Stimulated activated naive CD8-positive, alpha-beta T cell treated with anti-CD3 and anti-CD28 coated beads, Interleukin-15, Interleukin-2, amounts not matched to agents 100 ng/mL and 50 ng/mL, for 24 hours (primary cell): ENCODE data around the gene ARNT2.

Experiments used
- H3K27ac Mint-ChIP-seq: one replicate; pipeline ENCODE4 v1.8.0; 2021; ENCODE audit warnings: mild to moderate bottlenecking, mixed read lengths
- H3K27me3 Mint-ChIP-seq: one replicate; pipeline ENCODE4 v1.8.0; 2021; ENCODE audit warnings: mixed read lengths
- H3K36me3 Mint-ChIP-seq: one replicate; pipeline ENCODE4 v1.8.0; 2021; ENCODE audit warnings: low read depth, mixed read lengths
- H3K4me1 Mint-ChIP-seq: one replicate; pipeline ENCODE4 v1.8.0; 2021; ENCODE audit warnings: low read depth, mixed read lengths
- H3K4me3 Mint-ChIP-seq: one replicate; pipeline ENCODE4 v1.8.0; 2021; ENCODE audit warnings: mild to moderate bottlenecking, mixed read lengths
- H3K9me3 Mint-ChIP-seq: one replicate; pipeline ENCODE4 v1.8.0; 2021; ENCODE audit warnings: mixed read lengths

ARNT2 gene

DNA sequence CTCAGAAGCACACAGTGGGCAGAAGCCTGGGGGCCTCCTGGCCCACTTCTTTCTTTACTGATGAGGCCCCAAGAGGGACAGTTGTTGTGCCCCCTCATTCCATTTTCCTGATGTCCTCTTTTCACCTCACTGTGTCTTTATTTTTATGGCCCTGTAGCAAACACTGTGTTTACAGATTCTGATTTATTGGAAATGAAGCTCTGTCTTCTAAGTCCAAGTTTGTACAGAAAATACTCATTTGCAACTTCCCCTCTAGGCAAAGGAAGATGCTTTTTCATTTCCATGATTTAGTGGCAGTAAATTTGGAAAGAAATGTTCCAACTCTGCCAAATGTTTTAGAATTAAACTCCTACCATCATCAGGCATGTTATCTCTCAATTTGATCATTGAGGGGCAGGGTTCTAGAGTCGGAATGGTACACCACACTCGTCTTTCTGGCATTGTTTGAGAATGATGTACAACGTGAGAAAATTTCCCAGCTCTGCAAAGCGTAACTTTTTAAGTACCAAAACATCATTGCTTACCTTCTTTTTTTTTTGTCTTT lies 129.7 kb downstream of the ARNT2 start:
- Mint-ChIP-seq H3K4me3 (no peak overlapping the region), H3K36me3 (no peaks in the 10 kb centered on the region), H3K9me3 (no peaks in the 10 kb centered on the region), H3K27me3 (peaks cover 23% of the 10 kb centered on the region), H3K27ac (no peak overlapping the region), H3K4me1 (no peaks in the 10 kb centered on the region)

DNA sequence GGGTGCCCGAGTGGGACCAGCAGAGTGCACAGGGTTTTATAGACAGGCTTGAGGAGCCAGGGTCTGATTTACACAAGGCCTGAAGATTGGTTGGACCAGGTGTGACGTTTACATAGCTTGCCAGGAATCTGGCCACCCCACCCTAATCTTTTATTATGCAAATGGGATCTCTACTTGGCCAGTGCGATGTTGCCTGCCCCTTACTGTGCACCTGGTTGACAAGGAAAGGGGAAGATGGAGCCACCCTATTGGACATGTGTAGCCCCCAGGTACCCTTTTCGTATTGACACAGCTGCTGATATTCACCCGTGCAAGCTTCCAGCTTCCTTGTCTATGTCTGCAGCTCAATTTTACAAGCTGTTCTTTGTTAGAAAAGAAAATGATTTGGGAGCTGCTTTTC lies 132.0 kb downstream of the ARNT2 start:
- no peak overlapping the region for H3K27ac Mint-ChIP-seq
- no peaks in the 10 kb centered on the region for H3K9me3 Mint-ChIP-seq
- H3K27me3 Mint-ChIP-seq, result peaks cover 14% of the 10 kb centered on the region
- H3K36me3 Mint-ChIP-seq, result no peaks in the 10 kb centered on the region
- no peak overlapping the region for H3K4me3 Mint-ChIP-seq
- no peaks in the 10 kb centered on the region for H3K4me1 Mint-ChIP-seq

DNA sequence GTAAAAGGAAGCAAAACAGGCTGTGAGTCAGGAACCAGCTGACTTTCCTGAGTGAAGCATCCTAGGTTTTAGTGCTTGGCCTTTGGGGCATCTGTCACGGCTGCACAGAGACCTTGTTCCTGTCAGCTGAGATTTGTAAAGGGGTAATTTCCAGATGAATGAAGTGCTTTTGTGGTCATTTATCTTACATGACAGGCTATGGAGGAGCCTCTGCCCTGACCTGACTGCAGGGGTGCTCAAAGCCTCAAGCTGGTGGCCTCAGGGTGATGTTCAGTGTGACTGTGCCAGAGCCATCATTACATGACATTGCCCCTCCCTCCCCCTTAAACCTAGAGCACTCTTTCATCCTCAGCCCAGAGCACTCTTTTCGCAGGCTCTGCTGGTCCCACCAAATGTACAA lies 132.5 kb downstream of the ARNT2 start:
- Mint-ChIP-seq H3K27ac (no peak overlapping the region), H3K9me3 (no peaks in the 10 kb centered on the region), H3K4me1 (no peaks in the 10 kb centered on the region), H3K27me3 (peaks cover 14% of the 10 kb centered on the region), H3K36me3 (no peaks in the 10 kb centered on the region), H3K4me3 (no peak overlapping the region)

- no peak overlapping the region for H3K27ac Mint-ChIP-seq
- no peaks in the 10 kb centered on the region for H3K36me3 Mint-ChIP-seq
- peaks cover 21% of the 10 kb centered on the region for H3K27me3 Mint-ChIP-seq
- H3K4me1 Mint-ChIP-seq, result no peaks in the 10 kb centered on the region
- no peaks in the 10 kb centered on the region for H3K9me3 Mint-ChIP-seq
- no peak overlapping the region for H3K4me3 Mint-ChIP-seq
Measured at GRCh38 chr15:80545078-80545477, 140.9 kb downstream of the ARNT2 start.

GRCh38 chr15:80547264-80547663 lies 143.1 kb downstream of the ARNT2 start:
- H3K27me3 Mint-ChIP-seq, result peaks cover 28% of the 10 kb centered on the region
- H3K9me3 Mint-ChIP-seq, result no peaks in the 10 kb centered on the region
- H3K4me1 Mint-ChIP-seq, result no peaks in the 10 kb centered on the region
- no peaks in the 10 kb centered on the region for H3K36me3 Mint-ChIP-seq
- H3K4me3 Mint-ChIP-seq, result no peak overlapping the region
- H3K27ac Mint-ChIP-seq, result no peak overlapping the region

GRCh38 chr15:80549191-80549590 lies 145.0 kb downstream of the ARNT2 start:
- Mint-ChIP-seq H3K4me3 (no peak overlapping the region), H3K36me3 (no peaks in the 10 kb centered on the region), H3K27me3 (peaks cover 29% of the 10 kb centered on the region), H3K4me1 (no peaks in the 10 kb centered on the region), H3K27ac (no peak overlapping the region), H3K9me3 (no peaks in the 10 kb centered on the region)

GRCh38 chr15:80549654-80550053 lies 145.5 kb downstream of the ARNT2 start:
- no peak overlapping the region for H3K27ac Mint-ChIP-seq

GRCh38 chr15:80550219-80550907 lies 146.2 kb downstream of the ARNT2 start:
- no peaks in the 10 kb centered on the region for H3K4me1 Mint-ChIP-seq
- no peaks in the 10 kb centered on the region for H3K9me3 Mint-ChIP-seq
- peaks cover 31% of the 10 kb centered on the region for H3K27me3 Mint-ChIP-seq
- H3K4me3 Mint-ChIP-seq, result no peak overlapping the region
- no peak overlapping the region for H3K27ac Mint-ChIP-seq
- no peaks in the 10 kb centered on the region for H3K36me3 Mint-ChIP-seq

More at GRCh38 chr15:80549654-80550053, 145.5 kb downstream of the ARNT2 start:
- Mint-ChIP-seq H3K4me3 (no peak overlapping the region), H3K4me1 (no peaks in the 10 kb centered on the region), H3K9me3 (no peaks in the 10 kb centered on the region), H3K36me3 (no peaks in the 10 kb centered on the region), H3K27me3 (peaks cover 25% of the 10 kb centered on the region)

- Mint-ChIP-seq H3K9me3 (no peaks in the 10 kb centered on the region), H3K4me3 (no peak overlapping the region), H3K4me1 (no peaks in the 10 kb centered on the region), H3K27me3 (peaks cover 32% of the 10 kb centered on the region), H3K27ac (no peak overlapping the region), H3K36me3 (no peaks in the 10 kb centered on the region)
Measured at GRCh38 chr15:80550908-80551260, 146.7 kb downstream of the ARNT2 start.

DNA sequence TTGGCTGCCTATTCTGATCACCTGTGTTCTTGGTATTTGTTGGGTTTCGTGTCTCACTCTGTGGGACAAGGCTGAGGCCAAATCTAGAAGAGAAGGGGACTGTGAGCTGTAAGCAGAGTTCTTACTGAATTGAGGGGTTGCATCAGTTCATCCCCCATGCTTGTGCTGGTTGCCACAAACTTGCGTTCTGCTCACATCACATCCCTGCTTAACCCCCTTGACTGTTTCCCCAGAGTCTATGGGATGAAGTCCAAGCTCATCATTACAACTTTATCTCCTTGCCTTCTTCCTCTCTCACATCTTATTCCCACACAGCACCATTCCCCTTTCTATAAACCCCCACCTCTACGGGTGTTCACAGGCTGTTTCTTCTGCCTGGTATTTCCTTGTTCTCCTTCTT lies 147.2 kb downstream of the ARNT2 start:
- H3K27ac Mint-ChIP-seq, result no peak overlapping the region
- H3K9me3 Mint-ChIP-seq, result no peaks in the 10 kb centered on the region
- H3K27me3 Mint-ChIP-seq, result peaks cover 29% of the 10 kb centered on the region
- H3K4me3 Mint-ChIP-seq, result no peak overlapping the region
- H3K4me1 Mint-ChIP-seq, result no peaks in the 10 kb centered on the region
- H3K36me3 Mint-ChIP-seq, result no peaks in the 10 kb centered on the region

- no peak overlapping the region for H3K4me3 Mint-ChIP-seq
- H3K27me3 Mint-ChIP-seq, result peaks cover 28% of the 10 kb centered on the region
- H3K4me1 Mint-ChIP-seq, result no peaks in the 10 kb centered on the region
- H3K9me3 Mint-ChIP-seq, result no peaks in the 10 kb centered on the region
- no peak overlapping the region for H3K27ac Mint-ChIP-seq
- no peaks in the 10 kb centered on the region for H3K36me3 Mint-ChIP-seq
Measured at GRCh38 chr15:80554560-80554959, 150.4 kb downstream of the ARNT2 start.

GRCh38 chr15:80556694-80557367 lies 152.6 kb downstream of the ARNT2 start:
- Mint-ChIP-seq H3K36me3 (no peaks in the 10 kb centered on the region), H3K27ac (no peak overlapping the region), H3K9me3 (no peaks in the 10 kb centered on the region), H3K27me3 (peaks cover 22% of the 10 kb centered on the region), H3K4me3 (no peak overlapping the region), H3K4me1 (no peaks in the 10 kb centered on the region)

DNA sequence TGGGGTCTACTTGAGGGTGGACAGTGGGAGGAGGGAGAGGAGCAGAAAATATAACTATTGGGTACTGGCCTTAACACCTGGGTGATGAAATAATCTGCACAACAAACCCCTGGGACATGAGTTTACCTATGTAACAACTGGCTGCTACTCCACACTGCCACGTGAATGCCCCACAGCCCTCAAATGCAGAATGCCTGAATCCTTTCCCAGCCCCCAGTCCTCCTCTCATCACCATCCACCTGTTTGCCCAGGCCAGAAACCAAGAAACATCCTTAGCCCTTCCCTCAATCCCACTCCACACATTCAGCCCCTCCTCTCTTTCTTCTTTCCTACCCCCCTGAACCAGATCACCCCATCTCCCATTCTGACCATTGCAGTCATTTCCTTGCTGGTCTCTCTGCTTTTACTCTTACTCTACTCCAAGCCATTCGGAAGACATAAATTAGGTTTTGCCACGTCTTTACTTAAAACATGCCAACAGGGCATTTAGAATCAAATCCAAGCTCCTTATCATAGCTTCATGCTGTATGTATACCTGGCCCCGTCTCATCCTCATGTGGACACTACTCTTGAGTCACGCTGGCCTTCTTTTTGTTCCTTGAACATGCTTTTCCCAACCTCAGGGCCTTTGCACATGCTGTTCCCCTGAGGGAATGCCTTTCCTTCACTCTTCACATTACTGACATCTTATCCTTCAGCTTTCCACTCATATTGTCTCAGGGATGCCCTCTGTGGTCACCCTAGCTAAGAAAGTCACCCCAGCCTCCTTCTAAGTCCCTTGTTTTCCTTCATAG lies 153.5 kb downstream of the ARNT2 start:
- Mint-ChIP-seq H3K4me3 (no peak overlapping the region), H3K9me3 (no peaks in the 10 kb centered on the region), H3K27me3 (peaks cover 17% of the 10 kb centered on the region), H3K4me1 (no peaks in the 10 kb centered on the region), H3K27ac (no peak overlapping the region), H3K36me3 (no peaks in the 10 kb centered on the region)

DNA sequence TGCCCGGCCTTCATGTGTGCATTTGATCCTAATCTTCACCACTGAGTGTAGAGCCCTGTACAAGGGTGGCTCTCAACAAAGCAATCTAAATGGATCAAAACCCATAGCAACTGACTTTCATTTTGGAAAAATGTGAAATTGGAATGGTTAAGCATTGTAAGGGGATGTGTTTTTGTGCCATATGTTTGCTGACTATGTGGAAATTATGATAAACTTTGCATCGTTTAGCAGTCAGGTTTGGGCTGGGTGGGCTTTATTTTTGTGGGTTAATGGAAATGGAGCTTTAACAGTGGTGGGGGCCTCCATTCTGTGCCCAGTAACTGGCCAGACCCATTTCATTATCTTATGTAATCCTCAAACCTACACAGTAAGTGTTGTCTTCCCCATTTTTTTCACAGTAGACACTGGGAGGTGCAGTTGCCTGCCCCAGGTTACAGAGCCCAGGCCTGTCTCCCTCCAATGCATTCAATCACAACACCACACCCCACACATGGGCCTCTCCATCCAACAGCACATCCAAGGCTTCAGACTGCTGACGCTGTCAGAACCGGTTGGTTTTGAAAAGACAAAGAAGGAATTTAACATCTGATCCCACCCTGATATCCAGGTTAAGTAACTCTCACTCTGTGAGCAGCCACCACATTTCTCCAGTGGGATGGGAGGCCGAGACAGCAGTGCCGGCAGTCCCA lies 154.6 kb downstream of the ARNT2 start:
- Mint-ChIP-seq H3K9me3 (no peaks in the 10 kb centered on the region), H3K4me3 (no peak overlapping the region), H3K4me1 (no peaks in the 10 kb centered on the region), H3K36me3 (no peaks in the 10 kb centered on the region), H3K27me3 (peaks cover 21% of the 10 kb centered on the region), H3K27ac (no peak overlapping the region)

- no peaks in the 10 kb centered on the region for H3K4me1 Mint-ChIP-seq
- no peak overlapping the region for H3K27ac Mint-ChIP-seq
- peaks cover 23% of the 10 kb centered on the region for H3K27me3 Mint-ChIP-seq
- no peak overlapping the region for H3K4me3 Mint-ChIP-seq
- H3K36me3 Mint-ChIP-seq, result no peaks in the 10 kb centered on the region
- no peaks in the 10 kb centered on the region for H3K9me3 Mint-ChIP-seq
Measured at GRCh38 chr15:80559320-80559693, 155.1 kb downstream of the ARNT2 start.
